H4 (cell line): ENCODE results near the gene CDH13. TPM values are rescaled to one million over a fixed set of nuclear protein-coding genes. Genes with fewer than 3 reads are reported as not detected.
A peak's percentile ranks its signal among the peaks of the same experiment; 100 is the strongest.

Source experiments
- DNase-seq: peaks from one replicate; pipeline ENCODE4 v3.0.0-alpha.2; 2015; ENCODE audit warnings: low spot score
- total RNA-seq: library from RNA; depleted of rRNA; stranded (reverse); fragments of >200 nt; shearing (Covaris generic); gene quantifications from 2 replicates; pipeline ENCODE4 v1.2.3, GENCODE V29; 2014

Gene CDH13
- total RNA-seq, 1 experiment from 2014 or later: not detected

DNA sequence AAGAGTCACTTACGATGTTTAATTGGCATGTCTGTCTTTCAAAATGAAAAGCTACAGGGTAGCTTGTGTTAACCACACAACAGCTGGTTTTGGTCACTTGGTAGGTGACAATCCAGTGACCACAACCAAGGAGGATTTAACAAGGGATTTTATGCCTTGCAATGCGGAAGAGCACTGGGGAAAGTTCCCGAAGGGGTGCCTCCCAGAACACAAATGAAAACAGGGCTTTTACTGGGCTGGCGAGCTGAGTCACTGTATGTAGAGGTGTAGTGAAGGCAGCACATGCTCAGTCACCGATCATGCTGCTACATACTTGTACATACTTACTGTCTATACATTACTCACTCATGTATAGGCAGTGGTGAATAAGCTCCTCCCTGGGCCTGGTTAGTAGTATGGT, 483.5 kb downstream of the CDH13 start:
- peak; percentile 34 for DNase-seq

DNA sequence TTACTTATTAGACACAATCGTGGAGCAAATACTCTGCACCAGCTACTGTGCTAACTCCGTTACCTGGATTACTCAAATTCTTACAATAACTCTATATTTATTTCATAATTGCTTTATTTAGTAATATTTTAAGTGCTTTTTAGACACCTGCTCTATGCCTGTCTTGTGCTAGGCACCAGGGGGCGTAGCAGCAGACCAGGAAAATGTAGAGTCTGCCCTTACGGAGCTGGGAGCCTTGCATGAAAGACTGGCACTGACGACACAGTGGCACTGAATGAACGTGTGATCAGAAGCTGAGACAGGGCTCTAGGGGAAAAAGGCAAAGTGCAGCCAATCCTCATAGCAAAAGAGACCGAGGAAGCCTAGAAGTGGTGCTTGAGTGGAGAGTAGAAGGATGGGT, 486.5 kb downstream of the CDH13 start:
- DNase-seq: no peak

GRCh38 chr16:83113811-83114210, 487.0 kb downstream of the CDH13 start:
- no peak for DNase-seq

DNA sequence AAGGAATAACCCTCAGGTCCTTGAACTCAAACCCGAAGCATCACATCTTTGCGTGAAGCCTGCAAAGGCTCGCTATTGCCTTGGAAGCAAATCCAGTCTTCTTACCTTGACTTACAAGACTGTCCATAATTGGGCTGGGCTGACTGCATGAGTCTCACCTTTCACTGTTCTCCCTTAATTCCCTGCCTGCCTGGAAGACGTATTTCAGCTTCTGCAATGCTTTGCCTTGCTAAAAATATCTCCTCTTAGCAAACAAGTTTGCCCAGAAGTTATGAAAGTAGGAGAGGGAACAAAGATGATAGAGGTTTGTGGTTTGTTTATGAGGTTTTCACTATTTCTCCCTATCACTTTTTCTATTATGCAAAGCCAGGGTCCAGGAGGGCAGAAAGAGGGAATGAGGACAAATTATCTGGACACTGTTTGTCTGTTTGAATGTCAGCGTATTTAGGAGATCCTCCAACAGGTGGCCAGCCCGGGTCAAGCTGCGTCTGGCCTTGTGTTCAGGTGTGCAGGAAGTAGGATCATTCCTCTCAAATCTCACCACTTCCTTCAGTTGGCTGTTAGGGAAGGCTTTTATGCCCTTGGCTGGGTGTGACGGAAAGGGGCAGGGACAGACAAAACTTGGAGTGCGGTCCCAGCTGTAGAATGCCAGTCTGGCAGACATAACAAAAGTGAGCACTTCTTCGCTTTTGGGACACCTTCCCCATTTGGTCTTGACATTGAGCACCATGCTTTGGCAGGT, 488.9 kb downstream of the CDH13 start:
- DNase-seq: no peak

DNA sequence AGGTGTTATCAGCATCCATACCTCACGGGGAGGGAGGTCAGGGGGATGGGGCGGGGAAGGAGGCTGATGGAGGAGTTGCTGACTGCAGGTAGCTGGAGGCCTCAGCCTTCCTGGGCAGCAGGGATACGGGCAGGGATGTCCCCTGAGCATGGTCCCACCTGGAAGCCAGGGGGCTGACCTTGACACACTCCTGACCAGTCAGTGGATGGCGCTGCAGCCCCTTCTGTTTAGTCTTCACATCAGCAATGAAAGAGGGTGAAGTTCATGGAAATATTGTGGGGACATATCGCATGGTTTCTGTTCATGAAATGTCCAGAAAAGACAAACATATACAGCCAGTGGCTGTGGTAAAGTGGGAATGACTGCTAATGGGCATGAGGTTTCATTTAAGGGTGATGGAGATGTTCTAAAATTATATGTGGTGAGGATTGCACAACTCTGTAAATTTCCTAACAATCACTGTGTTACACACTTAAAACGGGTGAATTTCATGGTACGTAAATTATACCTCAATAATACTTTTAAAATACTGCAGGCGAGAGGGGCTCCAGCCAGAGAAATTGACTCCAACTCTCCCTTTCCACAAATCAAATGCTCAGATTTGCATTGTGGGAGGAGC, 489.6 kb downstream of the CDH13 start:
- DNase-seq: no peak

DNA sequence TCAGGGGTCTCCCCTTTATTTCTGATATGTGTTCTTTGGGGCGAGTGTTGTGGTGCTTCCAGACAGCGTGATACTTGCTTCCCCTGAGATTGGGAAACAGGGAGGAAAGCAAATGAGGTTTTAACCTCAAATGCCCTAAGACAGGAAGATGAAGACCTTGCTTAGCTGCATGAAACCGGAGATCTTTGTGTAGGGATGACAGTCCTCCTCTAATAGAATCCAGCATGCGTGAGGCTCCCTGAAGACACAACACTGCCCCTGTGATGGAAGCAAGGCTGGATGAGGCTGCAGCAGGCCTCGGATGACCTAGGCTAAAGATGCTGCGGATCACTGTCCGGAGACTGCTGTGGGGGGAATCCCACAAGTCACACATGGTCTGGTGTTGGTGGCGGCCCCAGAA, 491.0 kb downstream of the CDH13 start:
- no peak for DNase-seq

- no peak for DNase-seq
Measured at GRCh38 chr16:83118365-83118764, 491.6 kb downstream of the CDH13 start.

- no peak for DNase-seq
Measured at GRCh38 chr16:83125999-83126568, 499.3 kb downstream of the CDH13 start.

- no peak for DNase-seq
Measured at GRCh38 chr16:83128041-83128440, 501.3 kb downstream of the CDH13 start.

DNA sequence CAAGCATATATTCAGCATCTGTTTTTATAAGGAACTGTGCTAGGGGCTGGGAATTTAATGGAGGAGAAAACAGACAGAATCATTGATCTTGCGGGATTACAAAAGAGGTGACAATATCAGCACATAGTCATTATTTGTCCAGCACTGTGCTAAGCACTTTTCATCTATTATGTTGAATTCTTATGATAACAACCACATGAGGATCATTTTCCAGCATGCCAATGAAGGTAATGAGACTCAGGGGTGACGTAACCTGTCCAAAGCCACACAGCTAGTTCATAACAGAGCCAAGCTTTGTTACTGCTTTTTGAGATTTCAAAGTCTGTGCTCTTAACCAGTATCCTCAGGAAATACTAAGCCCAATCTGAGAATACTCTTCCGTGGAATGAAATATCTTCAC, 503.3 kb downstream of the CDH13 start:
- no peak for DNase-seq

DNA sequence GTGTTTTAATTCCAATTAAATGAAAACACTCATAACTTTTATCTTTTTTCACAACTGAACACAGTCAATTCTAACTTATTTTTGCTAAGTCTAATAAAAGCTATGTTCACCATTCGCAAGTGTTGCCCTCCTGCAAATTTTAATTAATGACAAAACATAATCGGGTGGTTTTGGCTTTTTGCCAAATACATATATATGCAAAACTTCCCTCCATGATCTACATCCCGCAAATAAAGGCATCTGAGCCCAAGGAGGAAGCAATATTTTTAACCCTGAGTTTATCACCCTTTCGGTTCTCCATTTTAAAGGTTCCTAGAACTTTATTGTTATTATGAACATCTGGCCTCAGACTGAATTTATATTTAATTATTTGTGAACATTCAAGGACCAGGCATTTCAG, 507.9 kb downstream of the CDH13 start:
- DNase-seq: no peak

GRCh38 chr16:83136419-83136818, 509.6 kb downstream of the CDH13 start:
- DNase-seq: no peak

DNA sequence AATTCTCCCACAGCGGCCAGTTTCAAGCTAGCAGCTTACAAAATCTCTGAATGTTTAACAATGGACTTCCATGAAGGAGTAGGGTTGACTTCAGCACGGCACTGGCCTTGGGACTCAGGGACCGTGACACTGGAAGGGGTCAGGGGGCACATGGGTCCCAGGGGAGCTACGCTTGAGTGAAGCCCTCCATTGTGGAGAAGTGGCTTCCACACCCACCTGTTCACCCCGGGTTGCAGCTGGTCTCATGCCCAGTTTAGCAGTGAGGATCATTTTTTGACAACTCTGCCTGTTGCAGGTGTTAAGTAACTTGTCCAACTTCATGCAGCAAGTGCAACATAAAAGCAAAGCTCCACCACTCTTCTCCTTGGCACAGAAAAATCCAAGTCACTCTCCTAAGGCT, 510.2 kb downstream of the CDH13 start:
- DNase-seq: no peak

GRCh38 chr16:83137326-83137781, 510.6 kb downstream of the CDH13 start:
- peak; percentile 89 for DNase-seq

- DNase-seq: no peak
Measured at GRCh38 chr16:83137894-83138293, 511.1 kb downstream of the CDH13 start.

GRCh38 chr16:83138512-83138911, 511.7 kb downstream of the CDH13 start:
- DNase-seq: no peak

DNA sequence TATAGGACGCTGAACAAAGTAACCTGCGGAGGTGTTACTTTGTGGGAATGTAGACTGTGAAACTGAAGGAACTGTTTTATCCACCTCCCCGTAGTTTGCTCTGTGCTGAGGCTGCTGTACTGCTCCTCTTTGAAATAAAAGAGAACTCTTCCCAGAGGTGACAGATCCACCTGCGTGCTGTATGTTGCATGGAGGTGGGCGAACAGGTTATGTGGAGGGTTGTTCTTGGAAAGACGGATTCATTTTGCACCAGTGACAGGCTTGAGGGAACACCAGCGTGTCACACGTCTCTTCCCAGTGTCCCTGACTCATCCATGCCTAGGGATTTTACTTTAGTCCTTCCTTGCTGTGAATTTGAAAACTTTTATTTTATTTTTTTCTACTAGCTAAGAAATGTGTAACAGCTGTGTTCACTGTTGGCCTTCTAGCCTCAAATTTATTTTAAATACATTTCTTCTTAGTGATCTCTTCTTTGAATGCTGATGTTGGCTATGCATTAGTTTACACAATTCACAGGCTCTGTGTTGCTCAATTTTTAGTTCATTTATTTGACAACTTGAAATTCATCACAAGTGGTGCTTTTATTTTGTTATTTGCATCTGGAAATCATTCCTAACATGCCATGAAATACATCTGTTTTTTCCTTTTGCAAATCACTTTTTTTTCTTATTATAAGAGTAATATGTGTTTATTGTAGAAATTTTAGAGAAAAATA, 512.4 kb downstream of the CDH13 start:
- no peak for DNase-seq

DNA sequence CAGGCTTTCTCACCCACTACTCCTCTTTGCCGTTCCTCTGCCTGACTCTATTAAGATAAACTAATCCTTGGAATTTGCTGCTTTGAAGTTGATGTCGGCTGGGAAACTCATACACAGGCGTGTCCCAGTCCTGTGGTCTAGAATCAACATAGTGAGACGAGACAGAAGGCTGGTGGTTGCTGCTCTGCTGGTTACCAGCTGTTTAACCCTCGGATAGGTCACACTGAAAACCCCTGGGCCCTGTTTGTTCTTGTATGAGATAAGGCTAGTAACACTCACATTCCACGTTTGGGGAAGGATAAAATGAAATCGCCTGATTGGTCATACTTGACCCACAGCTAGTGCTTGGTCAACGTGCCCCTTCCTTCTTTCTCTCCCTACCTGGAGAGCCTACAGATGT, 517.0 kb downstream of the CDH13 start:
- peak; percentile 40 for DNase-seq

- no peak for DNase-seq
Measured at GRCh38 chr16:83145297-83145696, 518.5 kb downstream of the CDH13 start.

- no peak for DNase-seq
Measured at GRCh38 chr16:83147244-83147643, 520.5 kb downstream of the CDH13 start.

DNA sequence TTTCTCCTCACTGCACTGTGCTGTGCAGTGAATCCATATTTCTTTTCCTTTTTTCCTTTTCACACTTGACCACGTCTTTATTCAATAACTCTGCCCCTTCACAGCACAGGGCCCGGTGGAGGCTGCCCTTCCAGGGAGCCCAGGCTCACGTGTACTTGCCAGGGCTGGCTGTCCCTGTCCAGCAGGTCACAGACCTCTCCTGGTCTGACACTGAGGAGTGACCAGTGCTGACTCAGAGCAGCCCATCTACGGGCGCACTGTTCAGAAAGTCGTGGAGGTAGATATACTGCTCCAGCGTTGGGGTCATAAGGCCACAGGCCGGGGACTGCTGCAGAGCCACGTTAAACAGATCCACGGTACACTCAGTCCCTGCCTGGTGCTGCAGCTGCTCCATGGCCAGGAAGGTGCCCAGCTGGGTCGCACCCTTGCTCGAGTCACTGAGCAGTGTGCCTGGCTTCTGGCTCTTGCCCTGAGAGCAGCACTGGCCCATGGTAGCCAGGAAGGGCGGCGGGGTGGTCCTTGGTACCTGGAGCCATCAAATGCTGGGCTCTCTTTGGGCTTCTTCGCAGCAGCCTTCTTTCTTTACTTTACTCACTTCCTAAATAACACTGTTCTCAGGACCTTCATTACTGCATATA, 531.7 kb downstream of the CDH13 start:
- no peak for DNase-seq

DNA sequence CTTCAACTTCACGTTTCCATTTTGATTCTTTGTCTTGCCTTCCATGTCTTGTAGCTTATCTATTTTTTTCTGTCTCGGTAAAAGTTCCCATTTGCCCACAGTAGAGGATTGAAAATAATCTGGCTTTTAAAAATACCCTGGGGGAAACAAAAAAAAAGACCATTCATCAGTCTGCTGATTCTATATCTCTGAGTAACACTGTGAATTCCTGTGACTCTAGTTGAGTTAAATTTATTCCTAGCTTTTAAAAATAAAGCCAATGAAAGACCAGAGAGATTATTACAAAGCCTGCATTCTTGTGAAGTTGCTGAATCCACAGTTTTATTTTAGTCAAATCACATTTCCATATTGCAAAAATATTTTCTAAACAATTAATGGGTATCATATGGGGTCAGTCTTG, 532.3 kb downstream of the CDH13 start:
- no peak for DNase-seq
